GM12878 (cell line): ENCODE data around the gene OLIG3. TPM values are rescaled to one million over a fixed set of nuclear protein-coding genes. Genes with fewer than 3 reads are reported as not detected.

Experiments
- ATAC-seq: fragments of 200-7000 bp; cut with Tn5 transposase; 3 replicates; pipeline ENCODE4 v1.9.1; 2020; ENCODE audit warnings: mild to moderate bottlenecking, moderate library complexity
- BruUV-seq: library from RNA; stranded (reverse); fragments of 400-500 nt; replicated peaks from 2 replicates; lab custom pipeline; 2021; lab: Mats Ljungman, UMichigan
- CTCF ChIA-PET: fragments of 300-600 bp; sonication (Branson Sonifier 250); formaldehyde crosslinking; extraction: SDS; loops from one replicate; lab custom pipeline; 2021; ENCODE audit warnings: inconsistent platforms; lab: Yijun Ruan, JAX
- POLR2A ChIA-PET: fragments of 350-600 bp; formaldehyde crosslinking; extraction: SDS; loops from one replicate; lab custom pipeline; 2021; ENCODE audit warnings: inconsistent platforms; lab: Charles Lee
- RAD21 ChIA-PET: fragments of 300-600 bp; sonication (Branson Sonifier 250); formaldehyde crosslinking; loops from one replicate; lab custom pipeline; 2023; ENCODE audit warnings: antibody characterized with exemption; ENCODE audit not compliant: unreplicated experiment; lab: Charles Lee
- SMC1A ChIA-PET: fragments of 300-600 bp; sonication (Branson Sonifier 250); formaldehyde crosslinking; loops from one replicate; lab custom pipeline; 2023; ENCODE audit not compliant: unreplicated experiment, uncharacterized antibody; lab: Charles Lee
- DNase-seq: peaks from one replicate; pipeline ENCODE4 v3.0.0-alpha.2; 2011; ENCODE audit warnings: low read depth, low spot score
- FAIRE-seq: peaks from 3 replicates; lab custom pipeline; 2011; peaks lifted over from hg19 to GRCh38; lab: Jason Lieb, UNC
- H2AFZ ChIP-seq: 2 replicates; pipeline ENCODE4 v1.6.0; 2011; ENCODE audit warnings: low read depth, low read length, control low read depth; ENCODE audit not compliant: control insufficient read depth
- H3K27ac ChIP-seq: 2 replicates; pipeline ENCODE4 v1.5.1; 2011; ENCODE audit warnings: control low read depth; ENCODE audit not compliant: control insufficient read depth, insufficient read depth
- H3K27me3 ChIP-seq, 2 experiments: replicated peaks in 1 of 2; 2 replicates each; pipeline versions ENCODE4 v1.6.0 to v1.6.1; 2011; ENCODE audit warnings: low read length in 1 of 2; ENCODE audit not compliant: control insufficient read depth in 2 of 2, insufficient read depth in 2 of 2
- H3K36me3 ChIP-seq, 2 experiments: 2 replicates each; pipeline ENCODE4 v1.5.1; 2011; ENCODE audit warnings: low read length in 1 of 2; ENCODE audit not compliant: control insufficient read depth in 2 of 2, insufficient read depth in 2 of 2
- H3K4me1 ChIP-seq: 2 replicates; pipeline ENCODE4 v1.6.1; 2011; ENCODE audit warnings: mild to moderate bottlenecking, low read length, moderate library complexity, mixed read lengths; ENCODE audit not compliant: control insufficient read depth, insufficient read depth
- H3K4me2 ChIP-seq: 2 replicates; pipeline ENCODE4 v1.6.0; 2011; ENCODE audit warnings: control low read depth; ENCODE audit not compliant: control insufficient read depth, insufficient read depth
- H3K4me3 ChIP-seq: fragments of 200-600 bp; sonication (generic); 2 replicates; pipeline ENCODE4 v1.5.1; 2016
- H3K79me2 ChIP-seq: 2 replicates; pipeline ENCODE4 v1.6.0; 2011; ENCODE audit warnings: low read length; ENCODE audit not compliant: control insufficient read depth, insufficient read depth
- H3K9ac ChIP-seq: 2 replicates; pipeline ENCODE4 v1.8.0; 2011; ENCODE audit warnings: low read length, control low read depth, mixed read lengths; ENCODE audit not compliant: control insufficient read depth, insufficient read depth
- H3K9me3 ChIP-seq: replicated peaks from 3 replicates; pipeline ENCODE4 v1.5.1; 2011; ENCODE audit warnings: mild to moderate bottlenecking, low read length; ENCODE audit not compliant: control insufficient read depth, insufficient read depth
- H4K20me1 ChIP-seq: 2 replicates; pipeline ENCODE4 v1.6.0; 2011; ENCODE audit not compliant: control insufficient read depth, insufficient read depth
- CBX3 ChIP-seq: fragments of 200-600 bp; sonication (generic); IDR thresholded peaks from 2 replicates; pipeline ENCODE4 v1.6.1; 2016; ENCODE audit warnings: low read depth, borderline replicate concordance
- CBX5 ChIP-seq: sonication (generic); IDR thresholded peaks from 2 replicates; pipeline ENCODE4 v1.6.1; 2016; ENCODE audit warnings: low read depth, moderate library complexity, mild to moderate bottlenecking, inconsistent platforms
- EGR1 ChIP-seq, 2 experiments: IDR thresholded peaks; 1 replicate in 1 of 2; 2 replicates in 1 of 2; pipeline ENCODE4 v1.6.1; 2011 to 2012; ENCODE audit warnings: low read depth in 2 of 2, low read length in 2 of 2, borderline replicate concordance in 1 of 2, mild to moderate bottlenecking in 1 of 2, moderate library complexity in 1 of 2
- FOXK2 ChIP-seq: fragments of 450-650 bp; IDR thresholded peaks from 2 replicates; pipeline ENCODE4 v1.6.1; 2017; ENCODE audit warnings: mild to moderate bottlenecking, moderate library complexity
- HDAC2 ChIP-seq: fragments of 200-600 bp; sonication (generic); IDR thresholded peaks from 2 replicates; pipeline ENCODE4 v1.6.1; 2017
- HDGF ChIP-seq: fragments of 450-650 bp; IDR thresholded peaks from 2 replicates; pipeline ENCODE4 v1.6.1; 2016; ENCODE audit warnings: antibody characterized with exemption
- IKZF2 ChIP-seq, 2 experiments: fragments of 450-650 bp; IDR thresholded peaks; 2 replicates each; pipeline ENCODE4 v1.6.1; 2017; ENCODE audit warnings: mild to moderate bottlenecking in 2 of 2, moderate library complexity in 2 of 2
- MEF2A ChIP-seq: IDR thresholded peaks from 2 replicates; pipeline ENCODE4 v1.6.1; 2011; ENCODE audit warnings: low read depth, mild to moderate bottlenecking, low read length, moderate library complexity; ENCODE audit not compliant: insufficient read depth
- POLR2AphosphoS2 ChIP-seq: IDR thresholded peaks from 2 replicates; pipeline ENCODE4 v1.6.1; 2011; ENCODE audit warnings: low read depth, mild to moderate bottlenecking, low read length, improper control_type of control experiment, moderate library complexity
- TCF12 ChIP-seq: IDR thresholded peaks from 2 replicates; pipeline ENCODE4 v1.6.1; 2011; ENCODE audit warnings: low read depth, mild to moderate bottlenecking, low read length
- ZNF217 ChIP-seq: fragments of 450-650 bp; IDR thresholded peaks from 2 replicates; pipeline ENCODE4 v1.6.1; 2017; ENCODE audit warnings: antibody characterized with exemption, mild to moderate bottlenecking
- ZNF687 ChIP-seq: fragments of 450-650 bp; IDR thresholded peaks from 2 replicates; pipeline ENCODE4 v1.6.1; 2017; ENCODE audit warnings: mild to moderate bottlenecking, moderate library complexity
- whole genome bisulfite sequencing: methylation state at CpG from one replicate; pipeline ENCODE4 v1.1.6; 2016; ENCODE audit warnings: low lambda C conversion rate; ENCODE audit not compliant: insufficient replicate concordance, insufficient coverage; ENCODE audit errors: missing lambda C conversion rate; 5-methylcytosine and 5-hydroxymethylcytosine counted together
- in situ Hi-C: fragments of 300-500 bp; cut with MboI; formaldehyde crosslinking; loops from 9 replicates; pipeline ENCODE4 v1.14.3; 2018; ENCODE audit warnings: mixed read lengths
- intact Hi-C: fragments of 100-400 bp; cut with micrococcal nuclease; formaldehyde crosslinking; loops from one replicate; pipeline ENCODE4 v1.14.2; 2022; ENCODE audit not compliant: unreplicated experiment
- polyA plus RNA-seq, 11 experiments: library from polyadenylated mRNA; depleted of rRNA in 4 of 11; unstranded in 6 of 11; stranded (reverse) in 5 of 11; fragments of >200 nt; fragmentation: Nextera tagmentation in 4 of 11; fragmentation: Illumina TruSeq in 1 of 11; extraction: Ambion mirVana in 4 of 11; extraction: Trizol in 1 of 11; gene quantifications; 1 replicate in 1 of 11; 2 replicates in 10 of 11; pipeline versions ENCODE4 v1.2.1 to v1.2.3, GENCODE V29; 2011 to 2016; ENCODE audit warnings: inconsistent platforms in 2 of 11, missing spikeins in 2 of 11, low read depth in 1 of 11
- total RNA-seq, 4 experiments: library from RNA; depleted of rRNA in 3 of 4; stranded (reverse); fragments of >200 nt in 3 of 4; fragmentation: Illumina TruSeq in 1 of 4; extraction: Trizol in 1 of 4; gene quantifications; 2 replicates each; pipeline versions ENCODE4 v1.2.1 to v1.2.3, GENCODE V29; 2013 to 2021
- TF ChIP-seq, protein P1 (sequence below): IDR thresholded peaks from 2 replicates; pipeline ENCODE4 v1.6.1; 2012; ENCODE audit warnings: low read length, inconsistent platforms
- TF ChIP-seq, protein P2 (sequence below): IDR thresholded peaks from 2 replicates; pipeline ENCODE4 v1.6.1; 2012; ENCODE audit warnings: low read depth, low read length, improper control_type of control experiment

The OLIG3 gene
- total and polyA plus RNA-seq, 10 of the 15 experiments (the other 5 are each of a cell fraction or from before 2014, with no cell fraction given), result not detected

GRCh38 chr6:137543114-137543513, 48.9 kb upstream of the OLIG3 start:
- TF ChIP-seq FOXK2, result no peak
- TF ChIP-seq HDAC2, result no peak
- no peak for TF ChIP-seq ZNF217
- no peak for TF ChIP-seq ZNF687
- no peak for TF ChIP-seq HDGF
- TF ChIP-seq CBX5, result no peak
- TF ChIP-seq, protein P1, sequence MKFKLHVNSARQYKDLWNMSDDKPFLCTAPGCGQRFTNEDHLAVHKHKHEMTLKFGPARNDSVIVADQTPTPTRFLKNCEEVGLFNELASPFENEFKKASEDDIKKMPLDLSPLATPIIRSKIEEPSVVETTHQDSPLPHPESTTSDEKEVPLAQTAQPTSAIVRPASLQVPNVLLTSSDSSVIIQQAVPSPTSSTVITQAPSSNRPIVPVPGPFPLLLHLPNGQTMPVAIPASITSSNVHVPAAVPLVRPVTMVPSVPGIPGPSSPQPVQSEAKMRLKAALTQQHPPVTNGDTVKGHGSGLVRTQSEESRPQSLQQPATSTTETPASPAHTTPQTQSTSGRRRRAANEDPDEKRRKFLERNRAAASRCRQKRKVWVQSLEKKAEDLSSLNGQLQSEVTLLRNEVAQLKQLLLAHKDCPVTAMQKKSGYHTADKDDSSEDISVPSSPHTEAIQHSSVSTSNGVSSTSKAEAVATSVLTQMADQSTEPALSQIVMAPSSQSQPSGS, result no peak
- TF ChIP-seq IKZF2 (IDR thresholded peaks at IDR 0.05), result no peak
- TF ChIP-seq CBX3, result no peak
- TF ChIP-seq, protein P2, sequence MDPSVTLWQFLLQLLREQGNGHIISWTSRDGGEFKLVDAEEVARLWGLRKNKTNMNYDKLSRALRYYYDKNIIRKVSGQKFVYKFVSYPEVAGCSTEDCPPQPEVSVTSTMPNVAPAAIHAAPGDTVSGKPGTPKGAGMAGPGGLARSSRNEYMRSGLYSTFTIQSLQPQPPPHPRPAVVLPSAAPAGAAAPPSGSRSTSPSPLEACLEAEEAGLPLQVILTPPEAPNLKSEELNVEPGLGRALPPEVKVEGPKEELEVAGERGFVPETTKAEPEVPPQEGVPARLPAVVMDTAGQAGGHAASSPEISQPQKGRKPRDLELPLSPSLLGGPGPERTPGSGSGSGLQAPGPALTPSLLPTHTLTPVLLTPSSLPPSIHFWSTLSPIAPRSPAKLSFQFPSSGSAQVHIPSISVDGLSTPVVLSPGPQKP, result no peak
- TF ChIP-seq POLR2AphosphoS2, result no peak
- no peak for TF ChIP-seq EGR1 (IDR thresholded peaks at IDR 0.05; ENCODE audit: borderline replicate concordance in 1 of 2, low read depth in 2 of 2, low read length in 2 of 2)
- TF ChIP-seq MEF2A, result no peak
- TF ChIP-seq TCF12, result no peak
- Histone ChIP-seq H4K20me1 (no peaks in the 10 kb centered on the region), H3K27ac (no peak overlapping the region), H3K4me3 (no peak overlapping the region), H3K9me3 (no peaks in the 10 kb centered on the region), H3K4me2 (no peak overlapping the region), H3K36me3 (no peaks in the 10 kb centered on the region), H3K9ac (no peak overlapping the region), H2AFZ (no peak overlapping the region), H3K79me2 (no peaks in the 10 kb centered on the region), H3K27me3 (no peaks in the 10 kb centered on the region), H3K4me1 (no peaks in the 10 kb centered on the region)
- ATAC-seq (no peak), FAIRE-seq (no peak), DNase-seq (no peak)
- CTCF ChIA-PET, result interaction anchor here (0.6 kb wide), 1 partner anchor 561 kb away, joined by 3 read pairs; no protein-coding TSS in a partner anchor
- WGBS, result 29% methylated on average over 2 of the region's 2 CpGs
- BruUV-seq, result no TSS peak
- RAD21 ChIA-PET, result no interaction called here
- intact Hi-C loops, result no loop called here
- SMC1A ChIA-PET, result interaction anchor here (1.2 kb wide), 1 partner anchor 8 kb away, joined by 5 read pairs; no protein-coding TSS in a partner anchor
- in situ Hi-C loops, result no loop called here
- POLR2A ChIA-PET, result no interaction called here
